Measurements from ENCODE around the gene KRT6A.

DNA sequence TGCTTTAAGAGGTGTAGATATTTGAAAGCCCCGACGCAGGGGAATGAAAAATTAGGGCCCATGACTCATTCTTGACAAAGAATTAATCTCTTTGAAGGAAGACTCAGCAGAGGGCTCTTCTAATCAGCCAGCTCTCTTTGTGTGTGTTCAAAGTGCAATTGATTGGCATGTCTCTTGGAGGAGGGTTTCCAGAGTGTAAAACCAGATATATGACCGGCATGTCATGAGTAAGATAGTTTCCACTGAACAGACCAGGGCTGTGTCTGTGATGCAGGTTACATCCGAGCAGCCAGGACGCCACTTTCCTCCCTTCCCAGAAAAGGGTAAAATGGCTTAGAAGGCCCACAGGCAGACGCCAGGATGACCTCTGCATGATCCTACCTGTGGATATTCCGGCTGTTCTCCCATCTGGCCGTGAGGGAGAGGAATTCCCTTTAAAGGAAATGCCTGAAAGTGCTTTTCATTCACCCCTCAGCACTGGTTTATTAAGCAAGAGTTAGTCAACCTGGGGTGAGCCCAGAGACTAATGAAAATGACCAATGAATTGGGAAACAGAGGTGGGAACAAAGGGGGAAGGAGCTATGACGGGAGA is 51.6 kb downstream of the KRT6A start:
- TF ChIP-seq, protein P1, sequence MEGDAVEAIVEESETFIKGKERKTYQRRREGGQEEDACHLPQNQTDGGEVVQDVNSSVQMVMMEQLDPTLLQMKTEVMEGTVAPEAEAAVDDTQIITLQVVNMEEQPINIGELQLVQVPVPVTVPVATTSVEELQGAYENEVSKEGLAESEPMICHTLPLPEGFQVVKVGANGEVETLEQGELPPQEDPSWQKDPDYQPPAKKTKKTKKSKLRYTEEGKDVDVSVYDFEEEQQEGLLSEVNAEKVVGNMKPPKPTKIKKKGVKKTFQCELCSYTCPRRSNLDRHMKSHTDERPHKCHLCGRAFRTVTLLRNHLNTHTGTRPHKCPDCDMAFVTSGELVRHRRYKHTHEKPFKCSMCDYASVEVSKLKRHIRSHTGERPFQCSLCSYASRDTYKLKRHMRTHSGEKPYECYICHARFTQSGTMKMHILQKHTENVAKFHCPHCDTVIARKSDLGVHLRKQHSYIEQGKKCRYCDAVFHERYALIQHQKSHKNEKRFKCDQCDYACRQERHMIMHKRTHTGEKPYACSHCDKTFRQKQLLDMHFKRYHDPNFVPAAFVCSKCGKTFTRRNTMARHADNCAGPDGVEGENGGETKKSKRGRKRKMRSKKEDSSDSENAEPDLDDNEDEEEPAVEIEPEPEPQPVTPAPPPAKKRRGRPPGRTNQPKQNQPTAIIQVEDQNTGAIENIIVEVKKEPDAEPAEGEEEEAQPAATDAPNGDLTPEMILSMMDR (conservative IDR thresholded peaks at IDR 0.05; ENCODE audit: low read length) = no peak
- TF ChIP-seq EZH2phosphoT487 (IDR thresholded peaks at IDR 0.05; ENCODE audit: borderline replicate concordance) = no peak
